Activated CD4-positive, alpha-beta T cell treated with anti-CD3 and anti-CD28 coated beads for 4 hours (primary cell): Measurements from ENCODE around the gene COG5.

Experiments used
- DNase-seq, 2 donors: peaks; one replicate each; pipeline ENCODE4 v3.0.0-alpha.2; 2020

The COG5 gene

GRCh38 chr7:107563775-107564552 is at the start of gene COG5, which contains the start of gene DUS4L:
Gene COG5, minus strand, starts transcription at chr7:107563920. Its CDS starts 24 bp downstream, at chr7:107563896.
Gene DUS4L, plus strand, starts transcription at chr7:107563971. Its CDS starts 3,100 bp downstream, at chr7:107567071.
- DNase-seq = peak; percentile 79 to 83

GRCh38 chr7:107613439-107613838 is 49.7 kb upstream of the COG5 start:
- DNase-seq = no peak

GRCh38 chr7:107610323-107610722 is 46.6 kb upstream of the COG5 start:
- no peak for DNase-seq

GRCh38 chr7:107609811-107610261 is 46.1 kb upstream of the COG5 start:
- no peak for DNase-seq

GRCh38 chr7:107606303-107606702 is 42.6 kb upstream of the COG5 start:
- DNase-seq = no peak

- no peak for DNase-seq
Observed at GRCh38 chr7:107605218-107605815, 41.6 kb upstream of the COG5 start.

- DNase-seq = no peak
Observed at GRCh38 chr7:107600816-107601215, 37.1 kb upstream of the COG5 start.

- DNase-seq = no peak
Observed at GRCh38 chr7:107599262-107599661, 35.5 kb upstream of the COG5 start.

- DNase-seq = no peak
Observed at GRCh38 chr7:107597953-107598352, 34.2 kb upstream of the COG5 start.

GRCh38 chr7:107597582-107597916 is 33.8 kb upstream of the COG5 start:
- DNase-seq = no peak

GRCh38 chr7:107596881-107597581 is 33.3 kb upstream of the COG5 start:
- DNase-seq = no peak

GRCh38 chr7:107594961-107595737 is 31.4 kb upstream of the COG5 start:
- DNase-seq = no peak

GRCh38 chr7:107593025-107593410 is 29.3 kb upstream of the COG5 start:
- DNase-seq = no peak

- no peak for DNase-seq
Observed at GRCh38 chr7:107592361-107593024, 28.8 kb upstream of the COG5 start.

GRCh38 chr7:107591421-107591820 is 27.7 kb upstream of the COG5 start:
- no peak for DNase-seq

- no peak for DNase-seq
Observed at GRCh38 chr7:107588529-107589130, 24.9 kb upstream of the COG5 start.

GRCh38 chr7:107584716-107585115 is 21.0 kb upstream of the COG5 start:
- DNase-seq = no peak

- DNase-seq = no peak
Observed at GRCh38 chr7:107582875-107583274, 19.2 kb upstream of the COG5 start.

GRCh38 chr7:107581387-107582013 is 17.8 kb upstream of the COG5 start:
- DNase-seq = no peak

- DNase-seq = no peak
Observed at GRCh38 chr7:107580716-107581383, 17.1 kb upstream of the COG5 start.
